K562 (cell line): Measurements from ENCODE around the gene PWP2.

ENCODE experiments used
- ETV6 ChIP-seq, 3 experiments: fragments of 150-350 bp in 1 of 3; sonication (generic) in 1 of 3; formaldehyde crosslinking in 1 of 3; IDR thresholded peaks; 2 replicates each; pipeline versions ENCODE4 v1.6.1 to v1.8.0; 2014 to 2022; ENCODE audit warnings: borderline replicate concordance in 2 of 3, low read depth in 2 of 3, antibody characterized with exemption in 1 of 3, low read length in 1 of 3, mild to moderate bottlenecking in 1 of 3, missing genetic modification reagents in 1 of 3
- PYGO2 ChIP-seq: fragments of 450-650 bp; IDR thresholded peaks from 2 replicates; pipeline ENCODE4 v1.6.1; 2016; ENCODE audit warnings: mild to moderate bottlenecking, missing genetic modification characterization, moderate library complexity, missing compliant biosample characterization
- RBM22 ChIP-seq: fragments of 200-400 bp; formaldehyde crosslinking; IDR thresholded peaks from 2 replicates; pipeline ENCODE4 v1.6.1; 2018; ENCODE audit warnings: low read length, low read depth; ENCODE audit not compliant: poor library complexity, severe bottlenecking
- ZBTB49 ChIP-seq: sonication (generic); formaldehyde crosslinking; IDR thresholded peaks from 2 replicates; pipeline ENCODE4 v1.8.0; 2022; ENCODE audit warnings: missing genetic modification reagents, mild to moderate bottlenecking, borderline replicate concordance

DNA sequence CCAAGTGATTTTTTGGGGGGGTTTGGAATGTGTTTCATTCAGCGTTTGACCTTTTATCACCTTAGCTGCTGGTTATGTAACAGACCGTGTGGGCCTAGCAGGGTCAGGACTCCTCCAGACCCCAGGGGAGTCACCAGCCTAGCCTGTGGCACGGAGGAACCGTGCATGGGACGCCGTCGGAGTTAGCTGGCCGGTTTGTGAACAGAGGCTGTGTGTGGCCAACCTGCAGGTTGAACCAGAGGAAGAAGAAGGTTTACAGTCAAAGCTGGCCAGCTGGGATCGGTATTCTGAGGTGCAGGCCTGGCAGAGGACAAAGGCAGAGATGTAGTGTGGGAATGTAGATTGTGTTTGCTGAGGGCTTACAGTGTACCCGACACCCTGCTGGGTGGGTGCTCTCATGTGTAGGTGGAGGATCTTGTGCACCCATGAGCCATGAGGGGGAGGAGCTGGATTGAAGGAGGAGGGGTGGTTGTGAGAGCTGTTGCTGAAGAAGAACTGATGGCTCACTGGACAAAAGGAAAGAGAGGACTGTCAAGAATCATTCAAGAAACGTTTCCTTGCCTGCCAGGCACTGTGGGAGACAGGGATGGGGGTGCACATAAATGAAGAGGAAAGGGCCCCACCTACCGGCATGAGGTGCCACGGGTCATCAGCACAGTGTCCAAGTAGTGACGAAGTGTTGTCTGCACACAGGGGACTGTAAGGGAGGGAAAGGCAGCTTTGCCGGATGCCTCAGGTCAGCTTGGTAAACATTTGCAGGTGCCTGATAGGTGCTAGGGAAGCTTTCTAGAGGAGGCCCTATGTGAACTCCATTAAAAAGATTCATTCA lies 40.0 kb upstream of the PWP2 start:
- TF ChIP-seq PYGO2 (tag): no peak
- TF ChIP-seq RBM22: no peak
- no peak for TF ChIP-seq ETV6 (IDR thresholded peaks at IDR 0.05; ENCODE audit: borderline replicate concordance in 1 of 2, low read depth in 2 of 2, low read length in 1 of 2)
- no peak for TF ChIP-seq ETV6 (CRISPR knock-in tag; IDR thresholded peaks at IDR 0.05; ENCODE audit: borderline replicate concordance)
- no peak for TF ChIP-seq ZBTB49 (CRISPR knock-in tag)
